Mesothelial cell of epicardium (in vitro differentiated cells): ENCODE data around the gene MRE11. TPM values are rescaled to one million over a fixed set of nuclear protein-coding genes. Genes with fewer than 3 reads are reported as not detected.

Experiments used
- DNase-seq, 2 experiments: peaks; one replicate each; pipeline ENCODE4 v3.0.0; 2021; ENCODE audit warnings: low spot score in 2 of 2; ENCODE audit not compliant: unreplicated experiment in 2 of 2
- H3K27ac Mint-ChIP-seq: 2 replicates; pipeline ENCODE4 v1.8.0; 2021; ENCODE audit warnings: mixed read lengths
- H3K27me3 Mint-ChIP-seq: 2 replicates; pipeline ENCODE4 v1.8.0; 2021; ENCODE audit warnings: low read depth, mixed read lengths
- H3K36me3 Mint-ChIP-seq: 2 replicates; pipeline ENCODE4 v1.8.0; 2021; ENCODE audit warnings: mixed read lengths
- H3K4me1 Mint-ChIP-seq: 2 replicates; pipeline ENCODE4 v1.8.0; 2021; ENCODE audit warnings: mixed read lengths
- H3K4me3 Mint-ChIP-seq: 2 replicates; pipeline ENCODE4 v1.8.0; 2021; ENCODE audit warnings: mild to moderate bottlenecking, moderate library complexity, mixed read lengths
- H3K9me3 Mint-ChIP-seq: 2 replicates; pipeline ENCODE4 v1.8.0; 2021; ENCODE audit warnings: mixed read lengths
- CTCF ChIP-seq: fragments of 200-600 bp; sonication (generic); IDR thresholded peaks from one replicate; pipeline ENCODE4 v1.5.0; 2021; ENCODE audit warnings: antibody characterized with exemption; ENCODE audit not compliant: unreplicated experiment
- total RNA-seq: library from RNA; stranded (reverse); gene quantifications from 3 replicates; pipeline ENCODE4 v1.2.1, GENCODE V29; 2021

MRE11 gene
- total RNA-seq, 1 donor from 2014 or later, result 39.2 TPM

GRCh38 chr11:94472916-94473799 lies 20.5 kb downstream of the MRE11 start:
- Mint-ChIP-seq H3K4me1 (peaks cover 6% of the 10 kb centered on the region), H3K9me3 (no peaks in the 10 kb centered on the region), H3K4me3 (no peak overlapping the region), H3K36me3 (peaks cover 18% of the 10 kb centered on the region), H3K27me3 (no peaks in the 10 kb centered on the region), H3K27ac (no peak overlapping the region)
- TF ChIP-seq CTCF, result no peak
- no peak for DNase-seq

GRCh38 chr11:94469416-94469815 lies 24.2 kb downstream of the MRE11 start:
- H3K27me3 Mint-ChIP-seq, result no peaks in the 10 kb centered on the region
- DNase-seq, result no peak
- H3K9me3 Mint-ChIP-seq, result no peaks in the 10 kb centered on the region
- no peak overlapping the region for H3K27ac Mint-ChIP-seq
- TF ChIP-seq CTCF, result no peak
- no peak overlapping the region for H3K4me3 Mint-ChIP-seq
- H3K4me1 Mint-ChIP-seq, result no peaks in the 10 kb centered on the region
- H3K36me3 Mint-ChIP-seq, result peaks cover 32% of the 10 kb centered on the region

GRCh38 chr11:94459576-94459975 lies 34.1 kb downstream of the MRE11 start:
- Mint-ChIP-seq H3K4me1 (peaks cover 14% of the 10 kb centered on the region), H3K36me3 (peaks cover 38% of the 10 kb centered on the region), H3K9me3 (peaks cover 3% of the 10 kb centered on the region), H3K4me3 (no peak overlapping the region), H3K27ac (no peak overlapping the region), H3K27me3 (no peaks in the 10 kb centered on the region)
- TF ChIP-seq CTCF, result no peak
- no peak for DNase-seq

- H3K27me3 Mint-ChIP-seq, result no peaks in the 10 kb centered on the region
- H3K27ac Mint-ChIP-seq, result peak overlapping the region; percentile 3
- peaks cover 8% of the 10 kb centered on the region for H3K9me3 Mint-ChIP-seq
- no peak overlapping the region for H3K4me3 Mint-ChIP-seq
- DNase-seq, result no peak
- peaks cover 29% of the 10 kb centered on the region for H3K36me3 Mint-ChIP-seq
- no peak for TF ChIP-seq CTCF
- peaks cover 14% of the 10 kb centered on the region for H3K4me1 Mint-ChIP-seq
These were observed 36.3 kb downstream of the MRE11 start for GRCh38 chr11:94457118-94458029.

GRCh38 chr11:94455861-94456260 lies 37.8 kb downstream of the MRE11 start:
- no peak for TF ChIP-seq CTCF
- H3K4me3 Mint-ChIP-seq, result no peak overlapping the region

More at GRCh38 chr11:94455861-94456260, 37.8 kb downstream of the MRE11 start:
- H3K36me3 Mint-ChIP-seq, result peaks cover 20% of the 10 kb centered on the region
- DNase-seq, result no peak
- H3K27me3 Mint-ChIP-seq, result no peaks in the 10 kb centered on the region
- peaks cover 8% of the 10 kb centered on the region for H3K9me3 Mint-ChIP-seq
- peaks cover 14% of the 10 kb centered on the region for H3K4me1 Mint-ChIP-seq
- peak overlapping the region; percentile 74 for H3K27ac Mint-ChIP-seq
